Caco-2 (cell line): Measurements from ENCODE around the gene DCAF4. TPM values are rescaled to one million over a fixed set of nuclear protein-coding genes. Genes with fewer than 3 reads are reported as not detected.

ENCODE experiments used
- BruUV-seq: library from RNA; stranded (reverse); fragments of 400-500 nt; replicated peaks from 2 replicates; lab custom pipeline; 2021; lab: Mats Ljungman, UMichigan
- CTCF ChIA-PET: fragments of 300-600 bp; sonication (Branson Sonifier 250); formaldehyde crosslinking; loops from one replicate; lab custom pipeline; 2022; ENCODE audit warnings: antibody characterized with exemption; lab: Charles Lee
- POLR2A ChIA-PET: fragments of 300-600 bp; sonication (Branson Sonifier 250); formaldehyde crosslinking; loops from one replicate; lab custom pipeline; 2022; ENCODE audit warnings: antibody characterized with exemption; lab: Charles Lee
- DNase-seq, 2 experiments: peaks; one replicate each; pipeline versions ENCODE4 v3.0.0 to v3.0.0-alpha.2; 2020 to 2022
- H3K27me3 ChIP-seq: replicated peaks from 2 replicates; pipeline ENCODE4 v1.6.0; 2011; ENCODE audit warnings: low read length; ENCODE audit not compliant: control insufficient read depth, insufficient read depth
- H3K36me3 ChIP-seq: 2 replicates; pipeline ENCODE4 v1.5.1; 2011; ENCODE audit warnings: low read length; ENCODE audit not compliant: control insufficient read depth, insufficient read depth
- H3K4me1 ChIP-seq: fragments of 250-450 bp; sonication (Bioruptor Pico); 2 replicates; pipeline ENCODE4 v1.5.1; 2020; ENCODE audit warnings: mild to moderate bottlenecking
- H3K4me3 ChIP-seq: 2 replicates; pipeline ENCODE4 v1.5.1; 2011; ENCODE audit warnings: low read depth, mild to moderate bottlenecking, control low read depth, low read length
- H3K9me3 ChIP-seq: fragments of 250-450 bp; sonication (Bioruptor Pico); 2 replicates; pipeline ENCODE4 v1.5.1; 2020; ENCODE audit warnings: mild to moderate bottlenecking, moderate library complexity
- H3K27ac Mint-ChIP-seq: one replicate; pipeline ENCODE4 v1.8.0; 2022; ENCODE audit warnings: mixed read lengths; ENCODE audit not compliant: unreplicated experiment
- H3K27me3 Mint-ChIP-seq: one replicate; pipeline ENCODE4 v1.8.0; 2022; ENCODE audit warnings: mixed read lengths; ENCODE audit not compliant: insufficient read depth, unreplicated experiment
- H3K36me3 Mint-ChIP-seq: one replicate; pipeline ENCODE4 v1.8.0; 2022; ENCODE audit warnings: mild to moderate bottlenecking, mixed read lengths; ENCODE audit not compliant: insufficient read depth, unreplicated experiment
- H3K4me1 Mint-ChIP-seq: one replicate; pipeline ENCODE4 v1.8.0; 2022; ENCODE audit warnings: low read depth, mixed read lengths; ENCODE audit not compliant: unreplicated experiment
- H3K4me3 Mint-ChIP-seq: one replicate; pipeline ENCODE4 v1.8.0; 2022; ENCODE audit warnings: mild to moderate bottlenecking, moderate library complexity, mixed read lengths; ENCODE audit not compliant: unreplicated experiment
- H3K9me3 Mint-ChIP-seq: one replicate; pipeline ENCODE4 v1.8.0; 2022; ENCODE audit warnings: mixed read lengths; ENCODE audit not compliant: unreplicated experiment
- CTCF ChIP-seq, 2 experiments: fragments of 200-600 bp in 1 of 2; IDR thresholded peaks; 1 replicate in 1 of 2; 2 replicates in 1 of 2; pipeline versions ENCODE4 v1.5.1 to v1.8.0; 2011 to 2022; ENCODE audit warnings: antibody characterized with exemption in 1 of 2, control low read depth in 1 of 2, inconsistent platforms in 1 of 2, low read depth in 1 of 2, low read length in 1 of 2, mild to moderate bottlenecking in 1 of 2, moderate library complexity in 1 of 2; ENCODE audit not compliant: insufficient read depth in 1 of 2, severe bottlenecking in 1 of 2, unreplicated experiment in 1 of 2
- intact Hi-C: fragments of 100-400 bp; cut with micrococcal nuclease; formaldehyde crosslinking; loops from one replicate; pipeline ENCODE4 v1.10.0; 2022; ENCODE audit not compliant: unreplicated experiment
- total RNA-seq: library from RNA; stranded (reverse); gene quantifications from 2 replicates; pipeline ENCODE4 v1.2.3, GENCODE V29; 2022

Gene DCAF4
- total RNA-seq, 1 experiment from 2014 or later: 21.1 TPM

DNA sequence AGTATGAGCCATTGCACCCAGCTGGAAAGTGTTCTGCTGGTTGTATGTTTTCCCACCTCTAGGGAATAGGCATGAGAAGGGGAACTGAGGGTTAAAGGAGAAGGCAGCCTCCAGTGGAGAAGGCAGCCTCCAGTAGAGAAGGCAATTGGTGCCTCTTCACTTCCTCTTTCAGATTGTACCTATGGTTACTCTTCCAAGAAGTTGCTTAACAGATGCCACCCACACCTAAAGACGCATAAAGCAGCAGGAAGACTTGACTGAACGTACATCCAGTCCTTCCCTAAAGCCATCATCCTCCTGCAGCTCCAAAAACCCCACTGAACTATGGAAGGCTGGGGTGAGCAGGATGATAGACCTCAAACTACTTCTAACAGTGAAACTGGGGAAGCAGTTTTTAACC, 45.4 kb upstream of the DCAF4 start:
- Histone ChIP-seq H3K9me3 (no peaks in the 10 kb centered on the region), H3K27me3 (peaks cover 3% of the 10 kb centered on the region; the same call in 1 of the 2 replicates), H3K36me3 (no peaks in the 10 kb centered on the region), H3K4me1 (no peaks in the 10 kb centered on the region), H3K4me3 (no peak overlapping the region)
- BruUV-seq: no TSS peak
- Mint-ChIP-seq H3K27ac (no peak overlapping the region), H3K36me3 (no peaks in the 10 kb centered on the region), H3K27me3 (peaks cover 27% of the 10 kb centered on the region), H3K4me3 (no peak overlapping the region), H3K9me3 (no peaks in the 10 kb centered on the region), H3K4me1 (no peaks in the 10 kb centered on the region)
- DNase-seq: no peak
- intact Hi-C loops: no loop called here
- POLR2A ChIA-PET: no interaction called here
- CTCF ChIA-PET: no interaction called here
- no peak for TF ChIP-seq CTCF (IDR thresholded peaks at IDR 0.05; ENCODE audit: insufficient read depth in 1 of 2, low read depth in 1 of 2, low read length in 1 of 2, severe bottlenecking in 1 of 2, unreplicated experiment in 1 of 2)

DNA sequence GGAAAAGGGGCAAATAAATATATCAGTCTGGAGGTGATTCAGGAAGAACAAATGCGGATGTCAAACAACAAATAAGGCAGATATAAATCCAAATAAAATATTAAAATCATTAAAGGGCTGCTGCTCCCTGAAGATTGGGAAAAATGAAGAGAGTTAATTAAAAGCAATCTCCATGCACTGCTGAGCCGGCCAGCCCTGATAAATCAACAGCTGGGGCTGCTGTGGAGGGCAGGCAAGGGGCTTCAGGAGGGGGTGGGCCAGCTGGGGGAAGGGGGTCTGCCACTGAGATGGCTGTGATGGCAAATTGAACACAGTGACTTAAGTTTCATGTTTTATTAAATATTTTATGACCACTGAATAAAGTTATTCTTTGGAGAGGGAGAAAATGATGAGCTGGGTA, 44.7 kb upstream of the DCAF4 start:
- Histone ChIP-seq H3K36me3 (no peaks in the 10 kb centered on the region), H3K9me3 (no peaks in the 10 kb centered on the region), H3K4me1 (no peaks in the 10 kb centered on the region), H3K4me3 (no peak overlapping the region), H3K27me3 (peaks cover 3% of the 10 kb centered on the region; the same call in 1 of the 2 replicates)
- DNase-seq: no peak
- no peak overlapping the region for H3K27ac Mint-ChIP-seq
- ChIA-PET POLR2A (no interaction called here), CTCF (no interaction called here)
- TF ChIP-seq CTCF (IDR thresholded peaks at IDR 0.05; ENCODE audit: insufficient read depth in 1 of 2, low read depth in 1 of 2, low read length in 1 of 2, severe bottlenecking in 1 of 2, unreplicated experiment in 1 of 2): no peak
- H3K4me3 Mint-ChIP-seq: no peak overlapping the region
- no peaks in the 10 kb centered on the region for H3K36me3 Mint-ChIP-seq
- peaks cover 27% of the 10 kb centered on the region for H3K27me3 Mint-ChIP-seq
- H3K9me3 Mint-ChIP-seq: no peaks in the 10 kb centered on the region
- intact Hi-C loops: no loop called here
- H3K4me1 Mint-ChIP-seq: no peaks in the 10 kb centered on the region
- no TSS peak for BruUV-seq

DNA sequence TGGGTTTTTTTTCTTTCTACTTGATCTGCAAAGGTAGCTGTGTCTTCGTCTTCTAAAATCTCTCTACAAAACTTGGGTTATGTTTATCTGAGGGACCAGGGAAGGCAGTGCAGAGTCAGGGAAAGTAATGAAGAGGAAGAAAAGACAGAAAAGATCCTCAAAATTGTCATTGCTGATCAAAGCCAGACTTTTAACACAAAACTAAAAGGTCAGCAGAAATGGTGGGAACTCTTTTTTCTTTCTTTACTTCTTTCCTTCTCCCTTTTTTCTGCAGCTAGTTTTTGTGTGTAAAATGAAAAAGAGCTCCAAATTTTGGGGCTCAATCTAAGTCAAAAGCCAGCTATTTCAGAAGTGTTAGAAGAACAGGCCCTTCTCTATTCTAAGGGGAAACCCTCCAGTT, 44.2 kb upstream of the DCAF4 start:
- intact Hi-C loops: no loop called here
- ChIA-PET POLR2A (no interaction called here), CTCF (no interaction called here)
- H3K4me1 ChIP-seq: no peaks in the 10 kb centered on the region
- Mint-ChIP-seq H3K36me3 (no peaks in the 10 kb centered on the region), H3K4me3 (no peak overlapping the region), H3K4me1 (no peaks in the 10 kb centered on the region), H3K27ac (no peak overlapping the region), H3K9me3 (no peaks in the 10 kb centered on the region), H3K27me3 (peaks cover 23% of the 10 kb centered on the region)
- peaks cover 3% of the 10 kb centered on the region; the same call in 1 of the 2 replicates for H3K27me3 ChIP-seq
- TF ChIP-seq CTCF (IDR thresholded peaks at IDR 0.05; ENCODE audit: insufficient read depth in 1 of 2, low read depth in 1 of 2, low read length in 1 of 2, severe bottlenecking in 1 of 2, unreplicated experiment in 1 of 2): no peak
- no TSS peak for BruUV-seq
- H3K9me3 ChIP-seq: no peaks in the 10 kb centered on the region
- no peaks in the 10 kb centered on the region for H3K36me3 ChIP-seq
- DNase-seq: no peak
- H3K4me3 ChIP-seq: no peak overlapping the region
